NB4 (cell line): ENCODE measurements around the gene FAM241B.

Source experiments
- CTCF ChIP-seq: IDR thresholded peaks from one replicate; pipeline ENCODE4 v1.5.1; 2012; ENCODE audit warnings: low read depth, low read length
- MYC ChIP-seq: IDR thresholded peaks from 2 replicates; pipeline ENCODE4 v1.6.1; 2011; ENCODE audit warnings: low read depth, low read length
- POLR2A ChIP-seq: IDR thresholded peaks from 2 replicates; pipeline ENCODE4 v1.6.1; 2011; ENCODE audit warnings: mild to moderate bottlenecking; ENCODE audit not compliant: insufficient read length; ENCODE audit errors: extremely low read depth

- TF ChIP-seq POLR2A (no peak), CTCF (no peak), MYC (no peak)
Measured at GRCh38 chr10:69619626-69620025, 10.4 kb upstream of the FAM241B start.
